GM12878 (cell line): Measurements from ENCODE around the gene GALP.

Experiments
- PAX5 ChIP-seq: IDR thresholded peaks from 2 replicates; pipeline ENCODE4 v1.6.1; 2011; ENCODE audit warnings: low read depth, low read length, borderline replicate concordance
- TF ChIP-seq, protein P1 (sequence below): fragments of 450-650 bp; formaldehyde crosslinking; IDR thresholded peaks from 2 replicates; pipeline ENCODE4 v1.4.0; 2022; ENCODE audit warnings: mild to moderate bottlenecking, moderate library complexity
- TF ChIP-seq, protein P2 (sequence below), 3 experiments: IDR thresholded peaks in 2 of 3; conservative IDR thresholded peaks in 1 of 3; 2 replicates each; pipeline ENCODE4 v1.5.1; 2011; ENCODE audit warnings: low read depth in 3 of 3, low read length in 3 of 3, mild to moderate bottlenecking in 3 of 3, control low read depth in 2 of 3, moderate library complexity in 2 of 3, inconsistent platforms in 1 of 3, mixed read lengths in 1 of 3; ENCODE audit not compliant: control insufficient read depth in 2 of 3, insufficient read depth in 1 of 3; ENCODE audit errors: extremely low read depth in 1 of 3
- TF ChIP-seq, protein P3 (sequence below): IDR thresholded peaks from 2 replicates; pipeline ENCODE4 v1.6.1; 2012; ENCODE audit warnings: low read depth, low read length, improper control_type of control experiment

DNA sequence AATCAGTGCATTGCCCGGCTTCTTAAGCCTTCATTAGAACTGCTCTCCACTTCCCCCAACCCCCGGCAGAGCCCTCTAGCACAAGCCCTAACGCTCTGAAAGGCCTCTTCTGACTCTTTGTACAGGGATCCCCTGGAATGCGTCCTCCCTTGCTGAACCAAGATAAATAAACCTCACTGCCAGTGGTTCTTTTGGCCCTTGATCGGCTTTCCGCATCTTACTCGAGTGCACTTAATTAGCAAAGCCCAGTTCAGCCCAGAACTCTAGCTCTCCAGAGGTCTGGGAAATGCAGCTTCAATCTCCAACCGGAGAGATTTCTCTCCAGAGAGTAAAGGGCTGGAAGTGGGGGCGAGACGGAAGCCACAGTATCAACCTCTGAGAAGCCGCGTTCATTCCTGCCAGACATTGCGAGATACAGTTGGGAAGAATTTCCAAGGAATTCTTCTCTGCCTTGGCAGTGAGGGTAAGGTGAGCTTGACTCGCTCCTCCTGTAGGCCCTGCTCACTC lies 43.4 kb upstream of the GALP start:
- TF ChIP-seq, protein P1, sequence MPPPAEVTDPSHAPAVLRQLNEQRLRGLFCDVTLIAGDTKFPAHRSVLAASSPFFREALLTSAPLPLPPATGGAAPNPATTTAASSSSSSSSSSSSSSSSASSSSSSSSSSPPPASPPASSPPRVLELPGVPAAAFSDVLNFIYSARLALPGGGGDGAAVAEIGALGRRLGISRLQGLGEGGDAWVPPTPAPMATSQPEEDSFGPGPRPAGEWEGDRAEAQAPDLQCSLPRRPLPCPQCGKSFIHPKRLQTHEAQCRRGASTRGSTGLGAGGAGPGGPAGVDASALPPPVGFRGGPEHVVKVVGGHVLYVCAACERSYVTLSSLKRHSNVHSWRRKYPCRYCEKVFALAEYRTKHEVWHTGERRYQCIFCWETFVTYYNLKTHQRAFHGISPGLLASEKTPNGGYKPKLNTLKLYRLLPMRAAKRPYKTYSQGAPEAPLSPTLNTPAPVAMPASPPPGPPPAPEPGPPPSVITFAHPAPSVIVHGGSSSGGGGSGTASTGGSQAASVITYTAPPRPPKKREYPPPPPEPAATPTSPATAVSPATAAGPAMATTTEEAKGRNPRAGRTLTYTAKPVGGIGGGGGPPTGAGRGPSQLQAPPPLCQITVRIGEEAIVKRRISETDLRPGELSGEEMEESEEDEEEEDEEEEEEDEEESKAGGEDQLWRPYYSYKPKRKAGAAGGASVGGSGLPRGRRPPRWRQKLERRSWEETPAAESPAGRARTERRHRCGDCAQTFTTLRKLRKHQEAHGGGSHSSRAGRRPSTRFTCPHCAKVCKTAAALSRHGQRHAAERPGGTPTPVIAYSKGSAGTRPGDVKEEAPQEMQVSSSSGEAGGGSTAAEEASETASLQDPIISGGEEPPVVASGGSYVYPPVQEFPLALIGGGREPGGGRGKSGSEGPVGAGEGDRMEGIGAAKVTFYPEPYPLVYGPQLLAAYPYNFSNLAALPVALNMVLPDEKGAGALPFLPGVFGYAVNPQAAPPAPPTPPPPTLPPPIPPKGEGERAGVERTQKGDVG (CRISPR knock-in tag): no peak
- no peak for TF ChIP-seq PAX5
- TF ChIP-seq, protein P2, sequence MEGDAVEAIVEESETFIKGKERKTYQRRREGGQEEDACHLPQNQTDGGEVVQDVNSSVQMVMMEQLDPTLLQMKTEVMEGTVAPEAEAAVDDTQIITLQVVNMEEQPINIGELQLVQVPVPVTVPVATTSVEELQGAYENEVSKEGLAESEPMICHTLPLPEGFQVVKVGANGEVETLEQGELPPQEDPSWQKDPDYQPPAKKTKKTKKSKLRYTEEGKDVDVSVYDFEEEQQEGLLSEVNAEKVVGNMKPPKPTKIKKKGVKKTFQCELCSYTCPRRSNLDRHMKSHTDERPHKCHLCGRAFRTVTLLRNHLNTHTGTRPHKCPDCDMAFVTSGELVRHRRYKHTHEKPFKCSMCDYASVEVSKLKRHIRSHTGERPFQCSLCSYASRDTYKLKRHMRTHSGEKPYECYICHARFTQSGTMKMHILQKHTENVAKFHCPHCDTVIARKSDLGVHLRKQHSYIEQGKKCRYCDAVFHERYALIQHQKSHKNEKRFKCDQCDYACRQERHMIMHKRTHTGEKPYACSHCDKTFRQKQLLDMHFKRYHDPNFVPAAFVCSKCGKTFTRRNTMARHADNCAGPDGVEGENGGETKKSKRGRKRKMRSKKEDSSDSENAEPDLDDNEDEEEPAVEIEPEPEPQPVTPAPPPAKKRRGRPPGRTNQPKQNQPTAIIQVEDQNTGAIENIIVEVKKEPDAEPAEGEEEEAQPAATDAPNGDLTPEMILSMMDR (IDR thresholded peaks at IDR 0.05 in 2 of 3, conservative IDR thresholded peaks at IDR 0.05 in 1 of 3; ENCODE audit: control insufficient read depth in 2 of 3, extremely low read depth in 1 of 3, insufficient read depth in 1 of 3, low read depth in 3 of 3, low read length in 3 of 3): no peak
- TF ChIP-seq, protein P3, sequence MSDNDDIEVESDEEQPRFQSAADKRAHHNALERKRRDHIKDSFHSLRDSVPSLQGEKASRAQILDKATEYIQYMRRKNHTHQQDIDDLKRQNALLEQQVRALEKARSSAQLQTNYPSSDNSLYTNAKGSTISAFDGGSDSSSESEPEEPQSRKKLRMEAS: no peak
